ENCODE data around the gene EP300.
A peak's percentile ranks its signal among the peaks of the same experiment; 100 is the strongest.
"Not testable (repeated sequence)": the region's sequence is repeated elsewhere in the genome, so short reads cannot be mapped to it uniquely, and the experiment has no call there.

EP300 gene

DNA sequence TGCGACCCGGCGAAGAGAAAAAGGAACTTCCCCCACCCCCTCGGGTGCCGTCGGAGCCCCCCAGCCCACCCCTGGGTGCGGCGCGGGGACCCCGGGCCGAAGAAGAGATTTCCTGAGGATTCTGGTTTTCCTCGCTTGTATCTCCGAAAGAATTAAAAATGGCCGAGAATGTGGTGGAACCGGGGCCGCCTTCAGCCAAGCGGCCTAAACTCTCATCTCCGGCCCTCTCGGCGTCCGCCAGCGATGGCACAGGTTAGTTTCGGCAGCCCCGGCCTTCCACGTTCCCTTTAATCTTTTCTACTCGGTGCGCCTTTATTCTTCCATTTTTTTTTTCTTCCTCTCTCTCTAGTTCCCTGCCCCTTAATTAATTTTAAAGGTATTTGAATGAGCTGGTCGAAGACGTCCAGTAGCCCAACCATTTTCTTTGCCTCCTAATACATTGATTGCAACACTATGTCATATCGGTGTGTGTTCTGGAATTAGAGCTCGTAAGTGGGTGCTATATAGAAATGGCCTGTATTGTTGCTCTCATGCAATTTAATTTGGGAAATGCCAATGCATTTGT is 537 bp downstream of the EP300 start:
- peak overlapping the region; percentile 99 for H3K27ac ChIP-seq
- TF ChIP-seq, protein P1, sequence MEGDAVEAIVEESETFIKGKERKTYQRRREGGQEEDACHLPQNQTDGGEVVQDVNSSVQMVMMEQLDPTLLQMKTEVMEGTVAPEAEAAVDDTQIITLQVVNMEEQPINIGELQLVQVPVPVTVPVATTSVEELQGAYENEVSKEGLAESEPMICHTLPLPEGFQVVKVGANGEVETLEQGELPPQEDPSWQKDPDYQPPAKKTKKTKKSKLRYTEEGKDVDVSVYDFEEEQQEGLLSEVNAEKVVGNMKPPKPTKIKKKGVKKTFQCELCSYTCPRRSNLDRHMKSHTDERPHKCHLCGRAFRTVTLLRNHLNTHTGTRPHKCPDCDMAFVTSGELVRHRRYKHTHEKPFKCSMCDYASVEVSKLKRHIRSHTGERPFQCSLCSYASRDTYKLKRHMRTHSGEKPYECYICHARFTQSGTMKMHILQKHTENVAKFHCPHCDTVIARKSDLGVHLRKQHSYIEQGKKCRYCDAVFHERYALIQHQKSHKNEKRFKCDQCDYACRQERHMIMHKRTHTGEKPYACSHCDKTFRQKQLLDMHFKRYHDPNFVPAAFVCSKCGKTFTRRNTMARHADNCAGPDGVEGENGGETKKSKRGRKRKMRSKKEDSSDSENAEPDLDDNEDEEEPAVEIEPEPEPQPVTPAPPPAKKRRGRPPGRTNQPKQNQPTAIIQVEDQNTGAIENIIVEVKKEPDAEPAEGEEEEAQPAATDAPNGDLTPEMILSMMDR (IDR thresholded peaks at IDR 0.05) = no peak
- no peak for TF ChIP-seq ZFX (IDR thresholded peaks at IDR 0.05; ENCODE audit: borderline replicate concordance)

DNA sequence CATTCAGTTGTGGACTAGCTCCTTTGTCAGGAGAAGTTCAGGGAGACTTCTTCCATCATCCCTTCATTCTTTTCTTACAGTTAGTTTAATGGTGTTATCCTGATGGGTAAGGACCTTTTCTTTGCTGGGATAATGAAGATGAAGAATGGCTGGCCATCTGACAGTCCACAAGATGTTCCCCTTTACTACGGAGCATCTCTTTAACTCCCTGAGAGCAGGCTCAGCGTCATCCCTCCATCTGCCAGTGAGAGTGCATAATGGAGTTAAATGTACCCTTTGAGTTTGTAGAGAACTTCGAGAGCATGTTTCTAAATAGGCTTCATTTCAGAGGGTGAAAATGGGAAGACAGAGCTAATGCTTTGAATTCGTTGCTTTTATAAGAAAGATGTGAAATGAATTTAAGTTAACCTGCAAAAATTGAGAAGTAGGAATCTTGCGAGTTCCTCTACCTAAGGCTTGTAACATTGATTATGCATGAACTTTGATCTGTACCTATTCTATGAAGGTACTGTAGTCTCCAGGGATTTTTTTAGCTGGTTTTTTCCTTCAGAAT is 1.7 kb downstream of the EP300 start:
- peak overlapping the region; percentile 99; the same call in 1 of the 2 replicates for H3K27ac ChIP-seq
- TF ChIP-seq, protein P1 (IDR thresholded peaks at IDR 0.05) = no peak
- no peak for TF ChIP-seq ZFX (IDR thresholded peaks at IDR 0.05; ENCODE audit: borderline replicate concordance)

DNA sequence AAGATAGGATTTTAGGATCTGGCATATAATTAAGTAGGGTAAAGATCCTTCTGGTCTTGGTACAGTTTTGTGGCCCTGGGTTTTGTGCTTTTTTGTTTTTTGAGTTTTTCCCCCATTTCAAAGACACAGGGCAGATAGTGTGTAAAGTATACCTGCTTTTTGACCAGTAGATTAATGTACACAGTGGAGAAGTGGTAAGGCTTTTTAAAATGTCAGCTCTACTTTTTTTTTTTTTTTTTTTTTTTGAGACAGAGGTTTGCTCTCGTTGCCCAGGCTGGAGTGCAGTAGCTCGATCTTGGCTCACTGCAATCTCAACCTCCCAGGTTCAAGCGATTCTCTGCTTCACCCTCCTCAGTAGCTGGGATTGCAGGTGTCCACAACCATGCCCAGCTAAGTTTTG is 4.0 kb downstream of the EP300 start:
- TF ChIP-seq, protein P1 (IDR thresholded peaks at IDR 0.05) = no peak

DNA sequence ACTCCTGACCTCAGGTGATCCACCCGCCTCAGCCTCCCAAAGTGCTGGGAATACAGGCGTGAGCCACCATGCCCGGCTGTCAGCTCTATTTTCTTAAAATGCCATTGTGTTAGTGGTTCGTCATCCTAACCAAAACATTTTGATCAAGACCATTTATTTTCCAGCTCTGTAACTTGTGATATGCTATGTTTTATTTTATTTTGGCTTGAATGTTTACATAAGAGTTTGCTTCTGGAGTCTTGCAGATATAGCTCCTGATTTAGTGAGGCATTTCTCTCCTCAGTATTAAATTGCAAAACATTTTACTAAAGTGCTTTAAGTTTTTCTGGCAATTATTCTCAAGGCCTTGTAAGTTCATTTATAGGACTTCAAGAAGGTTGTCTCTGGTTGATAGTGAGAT is 4.4 kb downstream of the EP300 start:
- no peak overlapping the region for H3K27ac ChIP-seq
- TF ChIP-seq ZFX (IDR thresholded peaks at IDR 0.05; ENCODE audit: borderline replicate concordance) = no peak
- TF ChIP-seq, protein P1 (IDR thresholded peaks at IDR 0.05) = no peak

More for the DNA sequence above, 4.0 kb downstream of the EP300 start:
- H3K27ac ChIP-seq = no peak overlapping the region

- H3K27ac ChIP-seq = no peak overlapping the region
- TF ChIP-seq ZFX (IDR thresholded peaks at IDR 0.05; ENCODE audit: borderline replicate concordance) = no peak
- TF ChIP-seq, protein P1 (IDR thresholded peaks at IDR 0.05) = no peak
Observed at GRCh38 chr22:41099036-41099435, 6.6 kb downstream of the EP300 start.

- H3K27ac ChIP-seq = no peak overlapping the region
- TF ChIP-seq, protein P1 (IDR thresholded peaks at IDR 0.05) = no peak
- TF ChIP-seq ZFX (IDR thresholded peaks at IDR 0.05; ENCODE audit: borderline replicate concordance) = no peak
Observed at GRCh38 chr22:41106122-41106968, 14.0 kb downstream of the EP300 start.

DNA sequence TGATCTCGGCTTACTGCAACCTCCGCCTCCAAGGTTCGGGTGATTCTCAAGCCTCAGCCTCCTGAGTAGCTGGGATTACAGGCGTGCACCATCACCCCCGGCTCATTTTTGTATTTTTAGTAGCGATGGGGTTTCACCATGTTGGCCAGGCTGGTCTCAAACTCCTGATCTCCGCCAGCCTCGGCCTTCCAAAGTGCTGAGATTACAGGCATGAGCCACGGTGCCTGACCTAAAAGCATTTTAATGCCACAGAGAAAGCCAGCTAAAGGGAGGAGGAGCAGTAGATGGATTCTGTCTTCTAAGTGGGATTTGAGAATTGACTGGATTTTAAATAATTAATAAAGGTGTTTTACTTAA is 14.6 kb downstream of the EP300 start:
- H3K27ac ChIP-seq = not testable (repeated sequence)

Data from 22Rv1 (cell line).